Hepatocyte (in vitro differentiated cells): ENCODE measurements around the gene PPM1H.

Source experiments
- EZH2 ChIP-seq: fragments of 200-600 bp; sonication (generic); IDR thresholded peaks from 2 replicates; pipeline ENCODE4 v1.6.1; 2016; ENCODE audit warnings: antibody characterized with exemption, mild to moderate bottlenecking, borderline replicate concordance
- TF ChIP-seq, protein P1 (sequence below): fragments of 200-600 bp; sonication (generic); IDR thresholded peaks from 2 replicates; pipeline ENCODE4 v1.5.1; 2016; ENCODE audit warnings: antibody characterized with exemption, mild to moderate bottlenecking; ENCODE audit not compliant: poor library complexity

DNA sequence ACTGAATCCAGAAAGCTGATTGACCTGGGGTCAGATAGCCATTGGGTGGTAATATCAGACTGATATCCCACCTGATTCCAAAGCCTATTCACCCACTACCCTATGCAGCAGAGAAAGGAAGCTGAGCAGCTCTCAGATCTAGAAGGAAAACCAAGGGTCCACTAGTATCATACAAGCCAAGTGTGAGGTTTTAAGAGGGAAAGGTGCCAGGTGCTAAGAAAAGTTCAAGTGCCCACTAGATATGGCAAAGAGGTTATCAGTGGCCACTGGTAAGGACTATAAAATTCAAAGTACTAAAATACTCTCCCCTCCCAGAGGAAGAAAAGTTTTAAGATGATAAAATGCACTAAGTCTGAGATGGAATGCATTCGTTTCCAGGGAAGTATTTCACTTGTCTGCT, 85.6 kb downstream of the PPM1H start:
- TF ChIP-seq, protein P1, sequence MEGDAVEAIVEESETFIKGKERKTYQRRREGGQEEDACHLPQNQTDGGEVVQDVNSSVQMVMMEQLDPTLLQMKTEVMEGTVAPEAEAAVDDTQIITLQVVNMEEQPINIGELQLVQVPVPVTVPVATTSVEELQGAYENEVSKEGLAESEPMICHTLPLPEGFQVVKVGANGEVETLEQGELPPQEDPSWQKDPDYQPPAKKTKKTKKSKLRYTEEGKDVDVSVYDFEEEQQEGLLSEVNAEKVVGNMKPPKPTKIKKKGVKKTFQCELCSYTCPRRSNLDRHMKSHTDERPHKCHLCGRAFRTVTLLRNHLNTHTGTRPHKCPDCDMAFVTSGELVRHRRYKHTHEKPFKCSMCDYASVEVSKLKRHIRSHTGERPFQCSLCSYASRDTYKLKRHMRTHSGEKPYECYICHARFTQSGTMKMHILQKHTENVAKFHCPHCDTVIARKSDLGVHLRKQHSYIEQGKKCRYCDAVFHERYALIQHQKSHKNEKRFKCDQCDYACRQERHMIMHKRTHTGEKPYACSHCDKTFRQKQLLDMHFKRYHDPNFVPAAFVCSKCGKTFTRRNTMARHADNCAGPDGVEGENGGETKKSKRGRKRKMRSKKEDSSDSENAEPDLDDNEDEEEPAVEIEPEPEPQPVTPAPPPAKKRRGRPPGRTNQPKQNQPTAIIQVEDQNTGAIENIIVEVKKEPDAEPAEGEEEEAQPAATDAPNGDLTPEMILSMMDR = no peak
- no peak for TF ChIP-seq EZH2
